Bronchial epithelial cell (primary cell): ENCODE measurements around the gene SPOCK2. TPM values are rescaled to one million over a fixed set of nuclear protein-coding genes. Genes with fewer than 3 reads are reported as not detected.

ENCODE experiments used
- DNase-seq: peaks from one replicate; pipeline ENCODE4 v3.0.0-alpha.2; 2010; ENCODE audit warnings: low read depth
- FAIRE-seq: peaks from 2 replicates; lab custom pipeline; 2011; peaks lifted over from hg19 to GRCh38; lab: Jason Lieb, UNC
- H3K27me3 ChIP-seq: 2 replicates; pipeline ENCODE4 v1.5.1; 2011; ENCODE audit warnings: low read length; ENCODE audit not compliant: control insufficient read depth, insufficient read depth
- H3K36me3 ChIP-seq: 2 replicates; pipeline ENCODE4 v1.5.1; 2011; ENCODE audit warnings: low read length; ENCODE audit not compliant: control insufficient read depth, insufficient read depth
- H3K4me3 ChIP-seq: 2 replicates; pipeline ENCODE4 v1.5.1; 2011; ENCODE audit warnings: mild to moderate bottlenecking, low read depth, low read length, control low read depth
- CTCF ChIP-seq: IDR thresholded peaks from 2 replicates; pipeline ENCODE4 v1.5.1; 2011; ENCODE audit warnings: mild to moderate bottlenecking, moderate library complexity, low read length, control low read depth, inconsistent platforms; ENCODE audit not compliant: insufficient read depth, severe bottlenecking
- total RNA-seq: library from RNA; depleted of rRNA; stranded (reverse); fragments of >200 nt; gene quantifications from 2 replicates; pipeline ENCODE4 v1.2.1, GENCODE V29; 2014

SPOCK2 gene
- total RNA-seq, 1 donor from 2014 or later: 0.26 TPM

DNA sequence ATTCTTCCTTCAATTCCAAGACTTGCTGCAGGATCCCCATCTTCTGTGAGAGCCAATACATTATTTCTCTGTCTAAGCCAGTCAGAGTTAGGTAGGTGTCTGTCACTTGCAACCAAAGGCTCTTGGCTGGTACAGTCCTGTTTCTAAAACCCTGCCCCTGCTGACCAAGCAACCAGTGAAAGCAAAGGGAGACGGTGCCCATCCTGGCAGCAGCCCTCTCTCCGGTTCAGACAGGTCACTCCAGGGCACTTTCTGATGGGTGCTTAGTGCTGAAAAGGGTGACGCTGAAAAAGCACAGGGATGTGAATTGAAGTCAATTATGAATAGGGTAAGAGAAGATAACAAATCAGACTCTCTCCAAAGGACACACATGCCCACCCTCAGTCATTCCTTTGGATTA, 37.5 kb downstream of the SPOCK2 start:
- no peak for TF ChIP-seq CTCF
- DNase-seq: no peak
- Histone ChIP-seq H3K4me3 (no peak overlapping the region), H3K36me3 (no peaks in the 10 kb centered on the region), H3K27me3 (no peaks in the 10 kb centered on the region)
- no peak for FAIRE-seq

DNA sequence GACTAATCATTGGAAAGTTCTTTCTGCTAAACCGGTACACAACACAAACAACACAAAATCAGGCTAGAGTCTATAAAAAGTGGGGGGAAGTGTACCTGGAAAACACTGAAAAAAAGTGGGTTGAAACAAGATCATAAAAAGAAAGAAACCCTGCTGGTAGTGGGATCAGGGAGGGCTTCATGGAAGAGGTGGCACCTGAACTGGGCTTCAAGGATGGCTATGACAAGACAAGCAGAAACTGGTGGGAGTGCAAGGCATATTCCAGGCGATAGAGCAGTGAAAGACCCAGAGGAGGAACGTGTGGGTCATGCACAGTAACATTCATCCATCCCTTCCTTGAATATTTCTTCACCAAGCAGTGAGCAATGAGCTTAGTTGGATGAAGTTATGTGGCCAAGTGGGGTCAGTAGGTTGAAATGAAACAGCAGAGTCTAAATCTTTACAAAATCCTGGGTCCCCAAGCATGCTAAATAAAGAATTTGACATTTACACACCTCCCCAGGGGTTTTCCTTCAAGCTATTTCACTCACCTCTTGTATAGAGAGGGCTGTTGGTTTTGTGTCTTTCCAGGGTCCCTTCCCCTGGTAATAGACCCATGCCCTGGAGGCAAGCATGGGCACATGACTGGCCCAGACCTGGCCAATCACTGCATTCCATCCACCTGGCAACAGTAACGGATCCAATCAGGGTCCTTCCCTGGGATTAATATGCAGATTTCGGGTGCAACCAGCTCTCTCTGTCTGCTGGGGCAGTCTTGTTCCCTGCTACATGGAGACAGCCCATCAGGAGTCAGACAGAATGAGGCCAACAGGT, 38.2 kb downstream of the SPOCK2 start:
- FAIRE-seq (no peak), DNase-seq (no peak)
- no peaks in the 10 kb centered on the region for H3K36me3 ChIP-seq
- TF ChIP-seq CTCF: no peak
- no peak overlapping the region for H3K4me3 ChIP-seq
- no peaks in the 10 kb centered on the region for H3K27me3 ChIP-seq

DNA sequence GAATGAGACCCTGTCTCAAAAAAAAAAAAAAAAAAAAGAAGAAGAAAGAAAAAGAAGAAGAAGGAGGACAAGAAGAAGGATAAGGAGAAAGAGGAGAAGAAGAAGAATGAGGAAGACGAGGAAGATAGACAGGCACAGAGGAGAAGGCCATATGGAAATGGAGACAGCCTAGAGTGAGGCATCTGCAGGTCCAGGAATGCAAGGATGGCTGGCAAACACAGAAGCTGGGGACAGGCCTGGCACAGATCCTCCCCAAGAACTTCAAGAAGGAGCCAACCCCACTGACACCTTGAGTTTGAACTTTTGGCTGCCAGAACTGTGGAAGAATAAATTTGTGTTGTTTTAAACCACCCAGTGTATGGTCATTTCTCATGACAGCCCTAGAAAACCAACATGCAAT, 38.9 kb downstream of the SPOCK2 start:
- H3K4me3 ChIP-seq: no peak overlapping the region
- no peak for FAIRE-seq
- no peaks in the 10 kb centered on the region for H3K36me3 ChIP-seq
- DNase-seq: no peak
- TF ChIP-seq CTCF: no peak
- no peaks in the 10 kb centered on the region for H3K27me3 ChIP-seq

GRCh38 chr10:72048450-72049124, 39.8 kb downstream of the SPOCK2 start:
- FAIRE-seq (no peak), DNase-seq (peak; percentile 86)
- Histone ChIP-seq H3K36me3 (no peaks in the 10 kb centered on the region), H3K4me3 (no peak overlapping the region), H3K27me3 (no peaks in the 10 kb centered on the region)
- TF ChIP-seq CTCF: peak; percentile 98

- Histone ChIP-seq H3K27me3 (no peaks in the 10 kb centered on the region), H3K36me3 (no peaks in the 10 kb centered on the region), H3K4me3 (no peak overlapping the region)
- no peak for TF ChIP-seq CTCF
- DNase-seq (no peak), FAIRE-seq (no peak)
These were observed 42.8 kb downstream of the SPOCK2 start for GRCh38 chr10:72045586-72045985.
